ENCODE results near the gene EEF1B2.
"Not testable (repeated sequence)": the region's sequence is repeated elsewhere in the genome, so short reads cannot be mapped to it uniquely, and the experiment has no call there.

Gene EEF1B2

DNA sequence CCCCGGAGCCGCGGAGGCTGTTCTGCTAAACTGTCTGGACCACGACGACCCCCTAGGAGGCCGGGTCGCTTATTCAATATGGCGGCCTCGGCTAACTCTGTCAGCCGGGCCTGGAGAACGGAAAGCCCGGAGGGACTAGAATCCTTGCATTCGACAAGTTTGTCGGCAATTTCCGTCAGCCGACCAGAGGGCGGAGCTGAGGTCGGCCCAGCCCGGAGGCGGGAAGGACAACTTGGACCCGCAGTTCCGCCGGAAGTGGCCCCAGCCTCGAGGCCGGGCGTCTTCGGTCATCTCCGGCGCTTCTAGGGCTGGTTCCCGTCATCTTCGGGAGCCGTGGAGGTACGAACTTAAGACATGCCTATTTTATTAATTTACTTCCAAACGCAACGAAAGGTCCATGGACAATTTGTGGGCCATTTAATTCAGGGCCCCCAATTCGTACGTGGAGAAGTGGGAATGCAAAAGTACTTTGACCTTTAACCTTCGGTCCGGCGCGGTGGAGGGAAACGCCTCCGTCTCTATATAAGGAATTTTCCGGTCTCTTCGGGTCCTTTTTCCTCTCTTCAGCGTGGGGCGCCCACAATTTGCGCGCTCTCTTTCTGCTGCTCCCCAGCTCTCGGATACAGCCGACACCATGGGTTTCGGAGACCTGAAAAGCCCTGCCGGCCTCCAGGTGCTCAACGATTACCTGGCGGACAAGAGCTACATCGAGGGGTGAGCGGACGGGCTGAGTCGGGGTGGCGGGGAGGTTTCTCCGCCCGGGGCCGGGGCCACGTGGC lies at the start of gene EEF1B2, which contains the start of gene NDUFS1:
EEF1B2 (plus strand) TSS at position 550 of the 779 bp plus-strand sequence; CDS start at position 635, 85 bp downstream.
NDUFS1 (minus strand) TSS at position 99 of the 779 bp plus-strand sequence. CDS start 5,766 bp downstream, outside the sequence.
- in situ Hi-C loops (cut with MboI; ENCODE audit: low sequenced_read_pairs), result no loop called here

- in situ Hi-C loops (cut with MboI; ENCODE audit: low sequenced_read_pairs), result no loop called here
These were observed 47.6 kb upstream of the EEF1B2 start for GRCh38 chr2:206112108-206112507.

- in situ Hi-C loops (cut with MboI; ENCODE audit: low sequenced_read_pairs), result no loop called here
These were observed 46.7 kb upstream of the EEF1B2 start for GRCh38 chr2:206112846-206113547.

DNA sequence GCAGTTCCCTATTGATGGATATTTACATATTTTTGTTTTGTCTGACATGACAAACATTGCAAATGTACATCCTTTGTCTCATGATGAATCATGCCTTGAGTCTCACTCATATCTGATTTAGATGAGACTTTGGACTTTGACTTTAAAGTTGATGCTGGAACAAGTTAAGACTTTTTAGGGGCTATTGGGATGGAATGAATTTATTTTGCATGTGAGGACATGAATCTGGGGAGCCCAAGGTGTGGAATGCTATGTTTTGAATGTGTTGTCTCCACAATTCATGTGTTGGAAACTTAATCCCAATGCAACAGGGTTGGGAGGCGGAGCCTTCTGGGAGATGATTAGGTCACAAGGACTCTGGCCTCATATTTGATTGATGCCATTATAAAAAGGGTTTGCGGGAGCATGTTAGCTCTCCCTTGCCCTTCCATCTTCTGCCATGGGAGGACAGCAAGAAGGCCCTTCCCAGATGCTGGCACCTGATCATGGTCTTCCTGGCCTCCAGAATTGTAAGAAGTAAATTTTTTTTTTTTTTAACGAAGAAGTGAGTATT lies 44.6 kb upstream of the EEF1B2 start:
- in situ Hi-C loops (cut with MboI; ENCODE audit: low sequenced_read_pairs), result no loop called here

DNA sequence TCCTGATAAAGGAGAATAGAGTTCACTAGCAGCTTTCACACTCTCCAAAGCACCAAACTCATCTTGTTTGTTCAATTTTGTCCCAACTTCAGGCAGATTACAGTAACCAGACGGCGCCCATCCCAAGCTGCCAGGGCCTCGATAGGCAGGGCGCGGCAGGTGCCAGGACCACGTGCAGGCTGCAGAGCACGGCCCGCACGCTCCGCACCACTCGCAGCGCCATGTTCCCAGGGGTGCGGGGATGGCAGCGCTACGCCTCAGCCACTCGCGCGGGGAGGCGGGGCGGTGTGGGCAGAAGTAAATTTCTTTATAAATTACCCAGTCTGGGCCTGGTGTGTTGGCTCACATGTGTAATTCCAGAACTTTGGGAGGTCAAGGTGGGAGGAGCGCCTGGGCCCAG lies 43.4 kb upstream of the EEF1B2 start:
- in situ Hi-C loops (cut with MboI; ENCODE audit: low sequenced_read_pairs), result no loop called here

DNA sequence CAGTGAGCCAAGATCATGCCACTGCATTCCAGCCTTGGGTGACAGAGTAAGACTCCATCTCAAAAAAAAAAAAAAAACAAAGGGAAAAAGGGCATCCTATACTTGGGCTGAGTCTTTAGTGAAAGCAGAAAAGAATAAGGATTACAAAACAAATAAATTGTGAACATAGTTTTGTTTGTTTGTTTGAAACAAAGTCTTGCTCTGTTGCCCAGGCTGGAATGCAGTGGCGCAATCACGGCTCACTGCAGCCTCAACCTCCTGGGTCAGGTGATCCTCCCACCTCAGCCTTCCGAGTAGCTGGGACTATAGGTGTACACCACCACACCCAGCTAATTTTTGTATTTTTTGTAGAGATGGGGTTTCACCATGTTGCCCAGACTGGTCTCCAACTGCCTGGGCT lies 37.1 kb upstream of the EEF1B2 start:
- in situ Hi-C loops (cut with MboI; ENCODE audit: low sequenced_read_pairs), result not testable (repeated sequence)

DNA sequence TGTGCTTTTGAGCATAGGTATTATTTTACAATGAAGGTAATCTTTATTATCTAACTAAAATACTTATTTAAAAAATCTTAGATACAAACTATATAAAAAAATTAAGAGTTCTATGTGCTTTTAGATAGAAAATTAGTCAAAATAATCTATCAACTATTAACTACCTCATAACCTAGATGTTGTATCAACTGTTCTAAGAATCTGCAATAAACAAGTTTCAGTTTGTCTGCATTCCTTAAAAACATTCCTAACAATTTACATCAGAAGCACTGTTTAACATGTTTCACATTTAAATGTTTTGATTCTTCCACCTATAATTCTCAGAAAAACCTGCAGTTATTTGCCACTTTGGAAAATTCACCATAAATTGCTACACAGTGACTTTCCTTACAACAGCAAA lies 33.8 kb upstream of the EEF1B2 start:
- in situ Hi-C loops (cut with MboI; ENCODE audit: low sequenced_read_pairs), result no loop called here

- in situ Hi-C loops (cut with MboI; ENCODE audit: low sequenced_read_pairs), result no loop called here
These were observed 32.0 kb upstream of the EEF1B2 start for GRCh38 chr2:206127656-206128055.

GRCh38 chr2:206143451-206143850 lies 16.2 kb upstream of the EEF1B2 start:
- in situ Hi-C loops (cut with MboI; ENCODE audit: low sequenced_read_pairs), result no loop called here

DNA sequence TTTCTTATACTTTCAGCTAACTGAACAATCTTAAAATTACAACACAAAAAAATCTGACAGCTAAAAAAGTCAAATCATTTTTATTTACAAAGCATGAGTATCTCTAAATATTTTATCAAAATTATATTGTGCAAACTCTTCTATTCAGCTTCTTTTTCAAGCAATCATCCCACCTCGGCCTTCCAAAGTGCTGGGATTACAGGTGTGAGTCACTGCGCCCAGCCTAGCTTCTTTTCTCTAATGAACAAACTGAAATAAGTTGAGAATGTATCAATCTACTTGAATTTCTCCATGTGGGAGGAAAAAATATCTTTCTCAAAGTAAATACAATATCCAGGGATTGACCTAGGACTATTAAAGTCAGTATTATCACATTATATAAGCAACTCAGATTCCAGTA lies 15.3 kb upstream of the EEF1B2 start:
- in situ Hi-C loops (cut with MboI; ENCODE audit: low sequenced_read_pairs), result no loop called here

DNA sequence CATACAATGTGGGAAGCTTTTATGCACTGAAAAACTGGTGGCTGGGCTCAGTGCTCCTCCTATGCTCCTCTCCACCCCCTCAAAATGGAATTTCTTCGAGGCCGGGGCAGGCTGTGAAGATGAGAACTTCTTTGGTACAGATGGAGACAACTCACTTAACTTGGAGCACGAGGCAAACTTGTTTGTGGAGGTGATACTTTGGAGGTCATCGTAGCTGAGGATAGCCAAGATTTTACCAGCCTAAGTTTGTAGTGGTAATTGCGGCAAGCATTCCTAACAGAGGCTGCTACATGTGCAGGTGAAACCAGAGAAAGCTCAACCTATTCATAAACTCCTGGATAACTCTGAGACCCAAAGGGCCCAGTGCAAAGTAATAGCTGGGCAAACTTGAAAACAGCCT lies 14.0 kb upstream of the EEF1B2 start:
- in situ Hi-C loops (cut with MboI; ENCODE audit: low sequenced_read_pairs), result no loop called here

- in situ Hi-C loops (cut with MboI; ENCODE audit: low sequenced_read_pairs), result no loop called here
These were observed 10.4 kb upstream of the EEF1B2 start for GRCh38 chr2:206149330-206149729.

DNA sequence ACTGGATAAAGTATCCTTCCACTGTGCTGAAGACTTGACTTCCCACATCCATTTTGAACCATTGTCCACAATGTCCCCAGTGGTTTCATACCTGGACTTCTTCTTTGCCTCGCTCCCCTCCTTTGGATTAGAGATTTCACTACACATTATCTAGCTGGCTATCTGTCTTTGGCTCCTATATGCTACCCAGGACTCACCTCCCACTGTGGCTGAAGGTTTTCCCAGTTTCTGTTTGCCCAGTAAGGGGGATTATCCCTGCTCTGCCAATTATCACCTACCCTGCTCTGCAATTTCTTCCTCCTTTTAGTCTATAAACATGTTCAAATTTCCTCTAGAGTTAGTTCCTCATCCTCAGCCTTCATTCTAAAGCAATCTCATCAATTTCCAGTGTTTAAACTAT lies 9.5 kb upstream of the EEF1B2 start:
- in situ Hi-C loops (cut with MboI; ENCODE audit: low sequenced_read_pairs), result no loop called here

DNA sequence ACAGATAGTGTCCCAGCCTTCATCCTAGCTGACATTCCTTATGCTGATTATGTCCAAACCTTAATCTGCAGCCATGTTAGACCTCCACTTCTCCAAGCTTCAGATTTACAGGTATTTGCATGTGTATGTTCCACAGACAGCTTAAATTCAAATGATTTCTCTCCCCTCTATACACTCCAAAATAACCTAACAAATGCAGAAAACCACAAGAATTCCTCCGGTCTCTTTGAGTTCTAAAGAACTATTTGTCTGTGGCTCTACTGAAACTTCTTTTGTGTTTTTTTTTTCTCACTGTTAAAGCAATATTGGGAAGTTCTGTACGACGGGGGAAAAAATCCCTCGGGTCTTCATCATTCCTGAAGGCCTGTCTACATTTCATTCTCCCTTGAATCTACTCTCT lies 9.1 kb upstream of the EEF1B2 start:
- in situ Hi-C loops (cut with MboI; ENCODE audit: low sequenced_read_pairs), result no loop called here

DNA sequence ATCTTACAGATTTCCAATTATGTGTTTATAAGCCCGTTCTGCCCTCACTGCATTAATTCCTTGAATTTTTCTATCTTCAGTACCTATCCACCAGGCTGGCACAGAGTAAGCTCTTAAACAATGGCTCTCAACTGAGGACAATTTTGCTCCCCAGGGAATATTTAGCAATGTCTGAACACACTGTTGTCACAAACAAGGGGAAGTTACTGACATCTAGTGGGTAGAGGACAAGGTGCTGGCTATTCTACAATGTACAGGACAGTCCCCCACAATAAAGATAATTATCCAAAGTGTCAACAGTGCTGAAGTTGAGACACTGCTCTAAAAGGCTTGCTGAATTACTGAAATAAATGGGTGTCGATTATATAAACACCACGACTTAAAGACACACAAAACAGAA lies 5.5 kb upstream of the EEF1B2 start:
- in situ Hi-C loops (cut with MboI; ENCODE audit: low sequenced_read_pairs), result no loop called here

DNA sequence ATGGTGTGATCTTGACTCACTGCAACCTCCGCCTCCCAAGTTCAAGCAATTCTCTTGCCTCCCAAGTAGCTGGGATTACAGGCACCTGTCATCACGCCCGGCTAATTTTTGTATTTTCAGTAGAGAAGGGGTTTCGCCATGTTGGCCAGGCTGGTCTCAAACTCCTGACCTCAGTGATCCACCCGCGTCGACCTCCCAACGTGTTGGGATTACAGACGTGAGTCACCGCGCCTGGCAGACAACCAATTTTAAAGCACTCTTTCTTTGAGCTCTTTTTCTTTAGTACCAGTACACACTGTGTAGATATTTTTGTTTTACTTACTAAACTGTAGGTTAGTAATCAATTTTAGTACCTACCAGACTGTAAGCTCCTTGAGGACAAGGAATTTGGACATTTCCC lies 2.7 kb upstream of the EEF1B2 start:
- in situ Hi-C loops (cut with MboI; ENCODE audit: low sequenced_read_pairs), result not testable (repeated sequence)

GRCh38 chr2:206158563-206159345 lies 941 bp upstream of the EEF1B2 start:
- in situ Hi-C loops (cut with MboI; ENCODE audit: low sequenced_read_pairs), result no loop called here

- in situ Hi-C loops (cut with MboI; ENCODE audit: low sequenced_read_pairs), result no loop called here
These were observed 571 bp downstream of the EEF1B2 start for GRCh38 chr2:206160125-206160806.

- in situ Hi-C loops (cut with MboI; ENCODE audit: low sequenced_read_pairs), result no loop called here
These were observed 1.1 kb downstream of the EEF1B2 start for GRCh38 chr2:206160807-206161179.

GRCh38 chr2:206162401-206162800 lies 2.7 kb downstream of the EEF1B2 start:
- in situ Hi-C loops (cut with MboI; ENCODE audit: low sequenced_read_pairs), result not testable (repeated sequence)

Data from hTERT RPE-1 (cell line).